GM21390 (cell line): ENCODE results near the gene SCYL1.

Source experiments
- ATAC-seq: cut with Tn5 transposase; IDR thresholded peaks from one replicate; pipeline ENCODE4 v1.9.1; 2021; ENCODE audit not compliant: unreplicated experiment

Gene SCYL1

GRCh38 chr11:65579291-65579690 lies 54.4 kb downstream of the SCYL1 start:
- no peak for ATAC-seq

- ATAC-seq, result no peak
These were observed 55.3 kb downstream of the SCYL1 start for GRCh38 chr11:65580031-65580692.

DNA sequence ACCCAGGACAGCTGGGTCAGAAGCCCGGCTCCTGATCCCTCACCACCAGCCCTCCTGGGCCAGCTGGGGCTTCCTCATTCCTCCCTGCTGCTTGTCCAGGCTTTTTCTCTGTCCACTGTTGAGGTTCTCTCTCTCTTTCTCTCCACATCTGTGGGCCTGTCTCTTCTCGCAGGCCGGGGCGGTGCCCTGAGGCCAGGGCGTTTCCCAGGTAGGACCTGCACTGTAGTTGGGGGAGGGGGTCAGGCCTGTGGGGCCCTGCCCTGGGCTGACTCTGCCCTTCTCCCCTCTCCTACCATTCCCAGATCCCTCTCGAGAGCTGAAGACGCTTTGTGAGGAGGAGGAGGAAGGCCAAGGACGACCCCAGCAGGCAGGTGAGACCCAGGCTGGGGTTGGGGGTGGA lies 55.9 kb downstream of the SCYL1 start:
- ATAC-seq, result no peak

- ATAC-seq, result no peak
These were observed 57.0 kb downstream of the SCYL1 start for GRCh38 chr11:65581928-65582327.

- no peak for ATAC-seq
These were observed 58.7 kb downstream of the SCYL1 start for GRCh38 chr11:65583589-65583988.

DNA sequence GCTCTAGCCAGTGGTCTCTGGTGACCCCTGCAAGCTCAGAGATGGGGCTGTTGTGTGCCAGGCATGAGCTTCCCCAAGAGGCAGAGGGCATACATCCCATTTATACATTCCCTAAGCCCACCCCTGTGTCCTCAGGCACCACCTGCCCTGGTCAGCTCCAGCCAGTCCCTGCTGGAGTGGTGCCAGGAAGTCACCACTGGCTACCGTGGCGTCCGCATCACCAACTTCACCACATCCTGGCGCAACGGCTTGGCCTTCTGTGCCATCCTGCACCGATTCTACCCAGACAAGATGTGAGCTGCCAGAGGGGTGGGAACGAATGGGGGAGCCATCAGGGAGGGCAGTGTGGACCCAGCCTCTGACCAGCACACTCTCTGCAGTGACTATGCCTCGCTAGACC lies 59.2 kb downstream of the SCYL1 start:
- ATAC-seq, result no peak

GRCh38 chr11:65584723-65585171 lies 59.9 kb downstream of the SCYL1 start:
- ATAC-seq, result no peak

DNA sequence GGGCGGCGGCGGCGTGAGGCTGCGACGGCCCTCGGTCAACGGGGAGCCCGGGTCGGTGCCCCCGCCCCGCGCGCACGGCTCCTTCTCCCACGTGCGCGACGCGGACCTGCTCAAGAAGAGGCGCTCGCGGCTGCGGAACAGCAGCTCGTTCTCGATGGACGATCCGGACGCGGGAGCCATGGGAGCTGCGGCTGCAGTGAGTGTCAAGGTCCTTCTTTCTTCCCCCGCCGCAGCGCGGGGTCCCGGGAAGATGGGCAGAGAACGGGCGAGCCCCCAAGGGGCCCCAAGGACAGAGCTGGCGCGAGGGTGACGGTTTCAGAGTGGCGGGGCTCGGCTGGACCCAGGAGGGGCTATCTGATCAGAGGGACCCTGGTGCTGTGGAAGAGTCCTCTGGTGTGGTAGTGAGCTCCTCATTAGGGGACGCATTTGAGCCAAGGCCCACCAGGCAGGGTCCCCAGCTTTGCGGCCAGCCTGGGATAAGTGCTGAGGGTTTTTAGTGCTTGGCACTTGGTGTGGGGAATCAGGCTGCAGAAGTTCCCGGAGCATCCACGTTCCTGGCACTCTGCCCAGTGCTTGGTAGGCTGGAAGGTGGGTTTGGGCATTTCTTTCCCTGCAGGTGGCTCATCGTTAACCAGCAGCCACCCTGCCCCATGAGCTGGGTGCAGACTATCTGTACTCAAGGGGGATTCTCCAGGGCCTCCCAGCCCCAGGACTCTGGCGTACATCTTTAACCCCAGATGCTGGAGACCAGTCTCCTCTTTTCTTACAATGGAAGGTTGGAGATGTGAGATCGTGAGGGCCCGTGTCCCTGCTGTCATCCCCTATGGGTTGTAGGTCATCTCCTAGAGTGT lies 60.7 kb downstream of the SCYL1 start:
- no peak for ATAC-seq

GRCh38 chr11:65586247-65586630 lies 61.4 kb downstream of the SCYL1 start:
- ATAC-seq, result no peak

DNA sequence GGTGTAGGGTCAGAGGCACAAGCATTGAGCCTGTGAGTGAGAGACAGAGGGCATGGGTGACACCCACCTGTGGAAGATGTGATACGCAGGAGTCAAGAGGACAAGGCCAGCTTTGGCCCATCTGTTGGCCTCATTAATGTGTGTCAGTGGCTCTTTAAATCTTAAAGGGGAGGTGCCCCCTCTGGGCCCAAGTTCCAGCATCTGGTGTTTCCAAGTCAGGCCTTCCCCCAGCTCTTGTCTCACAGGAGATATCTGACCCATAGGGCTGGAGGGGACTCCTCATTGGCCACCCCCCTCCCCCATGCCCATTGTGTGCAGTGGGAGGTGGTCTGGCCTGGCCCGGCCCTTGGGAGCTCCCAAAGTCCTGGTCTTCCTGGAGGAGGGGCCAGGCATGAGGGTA lies 61.8 kb downstream of the SCYL1 start:
- no peak for ATAC-seq
